Measurements from ENCODE around the gene RPL39.
"Not testable (repeated sequence)": the region's sequence is repeated elsewhere in the genome, so short reads cannot be mapped to it uniquely, and the experiment has no call there.

DNA sequence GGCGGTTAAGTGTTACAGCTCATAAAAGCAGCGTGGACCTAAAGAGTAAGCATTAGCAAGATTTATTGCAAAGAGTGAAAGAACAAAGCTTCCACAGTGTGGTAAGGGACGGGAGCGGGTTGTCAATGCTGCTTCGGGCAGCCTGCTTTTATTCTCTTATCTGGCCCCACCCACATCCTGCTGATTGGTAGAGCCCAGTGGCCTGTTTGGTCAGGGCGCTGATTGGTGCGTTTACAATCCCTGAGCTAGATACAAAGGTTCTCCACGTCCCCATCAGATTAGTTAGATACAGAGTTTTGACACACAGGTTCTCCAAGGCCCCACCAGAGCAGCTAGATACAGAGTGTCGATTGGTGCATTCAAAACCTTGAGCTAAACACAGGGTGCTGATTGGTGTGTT is 41.3 kb downstream of the RPL39 start:
- TF ChIP-seq EP300, CTCF, POLR2AphosphoS5 (IDR thresholded peaks at IDR 0.05): not testable (repeated sequence)

Measured in sigmoid colon (tissue), 4 donors.